ENCODE measurements around the gene POU2AF1.

Gene POU2AF1, protein sequence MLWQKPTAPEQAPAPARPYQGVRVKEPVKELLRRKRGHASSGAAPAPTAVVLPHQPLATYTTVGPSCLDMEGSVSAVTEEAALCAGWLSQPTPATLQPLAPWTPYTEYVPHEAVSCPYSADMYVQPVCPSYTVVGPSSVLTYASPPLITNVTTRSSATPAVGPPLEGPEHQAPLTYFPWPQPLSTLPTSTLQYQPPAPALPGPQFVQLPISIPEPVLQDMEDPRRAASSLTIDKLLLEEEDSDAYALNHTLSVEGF

DNA sequence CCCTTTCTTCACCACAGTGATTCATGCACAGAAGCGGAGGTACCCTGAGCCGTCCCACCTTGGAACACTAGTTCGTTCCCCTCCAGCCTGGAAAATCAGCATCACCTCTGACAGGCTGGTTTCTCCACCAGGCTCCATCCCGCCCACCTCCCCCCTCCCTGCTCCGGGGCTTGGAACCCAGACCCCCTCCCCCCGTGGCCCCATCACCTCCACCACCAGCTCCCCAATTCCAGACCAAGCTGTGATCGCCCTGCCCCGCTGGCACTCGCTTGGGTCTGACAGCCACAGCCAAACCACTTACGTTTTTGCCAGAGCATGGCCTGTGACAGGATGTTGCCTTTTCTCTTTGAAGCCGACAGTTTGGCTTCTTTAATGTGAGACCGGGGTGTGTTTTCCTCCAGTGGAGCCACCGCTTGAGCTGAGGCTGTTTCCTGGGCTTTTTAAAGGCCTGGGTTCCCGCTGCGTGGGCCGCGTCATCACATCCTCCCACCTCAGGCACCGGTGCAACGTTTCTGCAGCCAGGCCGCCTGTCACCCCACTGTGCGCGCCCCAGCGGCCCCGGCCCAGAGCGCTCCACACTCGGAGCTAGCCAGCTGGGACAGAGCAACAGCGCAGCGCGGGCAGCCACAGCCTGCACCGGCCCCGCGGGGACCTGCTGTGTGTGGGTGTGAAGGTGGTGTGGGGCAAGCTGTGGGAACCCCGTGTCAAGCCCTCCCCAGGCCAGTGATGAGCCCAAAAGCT is at the start of gene POU2AF1:
Gene POU2AF1 (minus strand): TSS at position 415 of the 741 bp plus-strand sequence. CDS start 98 bp downstream, at position 317.
- TF ChIP-seq TEAD4 (IDR thresholded peaks at IDR 0.05), result no peak
- TF ChIP-seq, protein P1, sequence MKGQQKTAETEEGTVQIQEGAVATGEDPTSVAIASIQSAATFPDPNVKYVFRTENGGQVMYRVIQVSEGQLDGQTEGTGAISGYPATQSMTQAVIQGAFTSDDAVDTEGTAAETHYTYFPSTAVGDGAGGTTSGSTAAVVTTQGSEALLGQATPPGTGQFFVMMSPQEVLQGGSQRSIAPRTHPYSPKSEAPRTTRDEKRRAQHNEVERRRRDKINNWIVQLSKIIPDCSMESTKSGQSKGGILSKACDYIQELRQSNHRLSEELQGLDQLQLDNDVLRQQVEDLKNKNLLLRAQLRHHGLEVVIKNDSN (IDR thresholded peaks at IDR 0.05), result no peak
- TF ChIP-seq TCF12 (IDR thresholded peaks at IDR 0.05; ENCODE audit: low read depth), result no peak
- no peak for TF ChIP-seq CEBPB (IDR thresholded peaks at IDR 0.05)
- TF ChIP-seq ZBTB7A (IDR thresholded peaks at IDR 0.05; ENCODE audit: low read depth), result no peak
- TF ChIP-seq YY1 (IDR thresholded peaks at IDR 0.05; ENCODE audit: low read depth), result no peak
- TF ChIP-seq, protein P2, sequence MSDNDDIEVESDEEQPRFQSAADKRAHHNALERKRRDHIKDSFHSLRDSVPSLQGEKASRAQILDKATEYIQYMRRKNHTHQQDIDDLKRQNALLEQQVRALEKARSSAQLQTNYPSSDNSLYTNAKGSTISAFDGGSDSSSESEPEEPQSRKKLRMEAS (IDR thresholded peaks at IDR 0.05), result no peak

DNA sequence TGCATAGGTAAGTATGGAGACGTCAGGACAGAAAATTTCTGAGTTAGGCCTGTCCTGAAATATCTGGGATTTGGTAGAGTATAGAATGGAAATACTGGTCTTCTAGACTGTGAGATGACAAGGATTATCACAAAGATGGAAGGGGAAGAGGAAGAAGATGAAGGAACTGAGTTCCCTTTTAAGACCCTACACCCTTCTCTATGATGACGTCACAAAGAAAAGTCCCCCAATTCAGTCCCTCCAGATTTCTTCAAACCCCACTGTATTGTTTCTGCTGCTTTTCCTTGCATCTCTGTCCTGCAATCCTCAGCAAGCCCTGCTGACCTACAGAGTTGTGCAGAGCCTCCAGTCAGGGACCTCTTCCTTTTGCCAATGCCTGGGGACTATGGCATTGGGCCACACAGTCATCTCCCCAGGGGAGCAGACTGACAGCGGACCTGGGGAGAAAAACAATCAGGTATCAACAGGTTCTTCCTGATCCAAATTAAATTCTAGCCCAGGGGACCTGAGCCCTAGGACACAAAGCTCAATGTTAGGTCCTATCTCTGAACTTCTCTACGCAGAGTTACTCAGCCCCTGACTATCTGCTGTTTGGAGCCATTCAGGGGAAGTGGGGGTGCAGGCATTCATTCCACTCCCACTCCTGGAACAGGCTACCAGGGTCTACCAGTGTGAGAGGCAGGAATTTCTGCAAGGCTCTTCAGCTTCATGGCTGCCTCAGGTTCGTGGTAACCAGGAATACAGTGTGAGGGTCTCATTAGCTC is 49.2 kb upstream of the POU2AF1 start:
- no peak for TF ChIP-seq CEBPB (IDR thresholded peaks at IDR 0.05)
- peak; percentile 64; the same call in 1 of the 2 replicates for TF ChIP-seq NFIC (IDR thresholded peaks at IDR 0.05)

DNA sequence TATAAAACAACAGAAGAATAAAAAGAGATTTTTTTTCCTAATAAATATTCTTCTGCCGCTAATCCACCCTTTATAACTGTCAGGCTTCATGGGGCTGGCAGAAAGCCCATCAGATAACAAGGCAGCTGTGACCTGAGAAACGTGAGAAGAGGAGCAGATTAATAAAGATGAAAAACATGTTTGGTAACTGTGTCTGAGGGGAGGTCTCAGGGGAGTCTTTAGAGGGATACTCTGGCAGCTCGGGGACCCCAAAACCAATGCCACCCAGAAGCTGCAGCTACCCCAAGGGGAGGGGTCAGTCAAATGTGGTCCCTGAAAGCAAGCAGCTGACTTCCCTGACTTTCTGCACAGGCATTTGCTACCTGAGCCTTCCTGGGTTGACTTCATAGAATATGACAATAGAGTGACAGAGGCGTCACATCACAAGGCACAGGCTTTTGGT is 48.4 kb upstream of the POU2AF1 start:
- peak; percentile 75; the same call in 1 of the 2 replicates for TF ChIP-seq EP300 (IDR thresholded peaks at IDR 0.05; ENCODE audit: borderline replicate concordance)
- TF ChIP-seq ZBTB7A (IDR thresholded peaks at IDR 0.05; ENCODE audit: low read depth), result peak; percentile 69
- TF ChIP-seq NFIC (IDR thresholded peaks at IDR 0.05), result peak; percentile 95
- TF ChIP-seq TEAD4 (IDR thresholded peaks at IDR 0.05), result 0 out of 2 replicates have a peak, but pooled peaks have one; percentile 32
- TF ChIP-seq, protein P3, sequence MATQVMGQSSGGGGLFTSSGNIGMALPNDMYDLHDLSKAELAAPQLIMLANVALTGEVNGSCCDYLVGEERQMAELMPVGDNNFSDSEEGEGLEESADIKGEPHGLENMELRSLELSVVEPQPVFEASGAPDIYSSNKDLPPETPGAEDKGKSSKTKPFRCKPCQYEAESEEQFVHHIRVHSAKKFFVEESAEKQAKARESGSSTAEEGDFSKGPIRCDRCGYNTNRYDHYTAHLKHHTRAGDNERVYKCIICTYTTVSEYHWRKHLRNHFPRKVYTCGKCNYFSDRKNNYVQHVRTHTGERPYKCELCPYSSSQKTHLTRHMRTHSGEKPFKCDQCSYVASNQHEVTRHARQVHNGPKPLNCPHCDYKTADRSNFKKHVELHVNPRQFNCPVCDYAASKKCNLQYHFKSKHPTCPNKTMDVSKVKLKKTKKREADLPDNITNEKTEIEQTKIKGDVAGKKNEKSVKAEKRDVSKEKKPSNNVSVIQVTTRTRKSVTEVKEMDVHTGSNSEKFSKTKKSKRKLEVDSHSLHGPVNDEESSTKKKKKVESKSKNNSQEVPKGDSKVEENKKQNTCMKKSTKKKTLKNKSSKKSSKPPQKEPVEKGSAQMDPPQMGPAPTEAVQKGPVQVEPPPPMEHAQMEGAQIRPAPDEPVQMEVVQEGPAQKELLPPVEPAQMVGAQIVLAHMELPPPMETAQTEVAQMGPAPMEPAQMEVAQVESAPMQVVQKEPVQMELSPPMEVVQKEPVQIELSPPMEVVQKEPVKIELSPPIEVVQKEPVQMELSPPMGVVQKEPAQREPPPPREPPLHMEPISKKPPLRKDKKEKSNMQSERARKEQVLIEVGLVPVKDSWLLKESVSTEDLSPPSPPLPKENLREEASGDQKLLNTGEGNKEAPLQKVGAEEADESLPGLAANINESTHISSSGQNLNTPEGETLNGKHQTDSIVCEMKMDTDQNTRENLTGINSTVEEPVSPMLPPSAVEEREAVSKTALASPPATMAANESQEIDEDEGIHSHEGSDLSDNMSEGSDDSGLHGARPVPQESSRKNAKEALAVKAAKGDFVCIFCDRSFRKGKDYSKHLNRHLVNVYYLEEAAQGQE (IDR thresholded peaks at IDR 0.05; ENCODE audit: low read depth), result no peak
- TF ChIP-seq TCF12 (IDR thresholded peaks at IDR 0.05; ENCODE audit: low read depth), result peak; percentile 89

DNA sequence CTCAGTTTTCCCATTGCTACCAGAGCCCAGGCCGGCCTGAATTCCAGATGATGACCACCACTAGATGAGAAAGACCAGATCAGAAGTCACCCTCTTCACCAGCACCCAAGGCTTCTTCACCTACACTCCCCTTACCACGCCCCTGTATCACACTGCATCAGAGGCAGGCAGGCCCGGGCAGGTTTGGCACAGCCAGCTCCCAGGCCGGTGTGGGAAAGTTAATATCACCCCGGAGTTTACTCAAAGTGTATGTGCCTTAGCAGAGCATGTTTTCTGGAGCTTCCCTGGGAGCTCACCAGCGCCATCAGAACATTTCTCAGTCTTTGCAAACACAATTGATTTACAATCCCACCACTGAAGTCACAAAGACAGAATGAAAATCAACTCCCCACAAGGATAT is 47.5 kb upstream of the POU2AF1 start:
- TF ChIP-seq, protein P1 (IDR thresholded peaks at IDR 0.05), result no peak
- TF ChIP-seq YY1 (IDR thresholded peaks at IDR 0.05; ENCODE audit: low read depth) (no peak), CEBPB (IDR thresholded peaks at IDR 0.05) (no peak), FOXM1 (IDR thresholded peaks at IDR 0.05; ENCODE audit: borderline replicate concordance, low read depth) (no peak), EGR1 (IDR thresholded peaks at IDR 0.05) (no peak), TEAD4 (IDR thresholded peaks at IDR 0.05) (no peak), RAD21 (IDR thresholded peaks at IDR 0.05; ENCODE audit: low read depth) (no peak), NFIC (IDR thresholded peaks at IDR 0.05) (no peak), TAF1 (IDR thresholded peaks at IDR 0.05; ENCODE audit: low read depth) (no peak), TCF12 (IDR thresholded peaks at IDR 0.05; ENCODE audit: low read depth) (no peak)
- TF ChIP-seq, protein P3 (IDR thresholded peaks at IDR 0.05; ENCODE audit: low read depth), result no peak
- TF ChIP-seq, protein P2 (IDR thresholded peaks at IDR 0.05), result no peak

DNA sequence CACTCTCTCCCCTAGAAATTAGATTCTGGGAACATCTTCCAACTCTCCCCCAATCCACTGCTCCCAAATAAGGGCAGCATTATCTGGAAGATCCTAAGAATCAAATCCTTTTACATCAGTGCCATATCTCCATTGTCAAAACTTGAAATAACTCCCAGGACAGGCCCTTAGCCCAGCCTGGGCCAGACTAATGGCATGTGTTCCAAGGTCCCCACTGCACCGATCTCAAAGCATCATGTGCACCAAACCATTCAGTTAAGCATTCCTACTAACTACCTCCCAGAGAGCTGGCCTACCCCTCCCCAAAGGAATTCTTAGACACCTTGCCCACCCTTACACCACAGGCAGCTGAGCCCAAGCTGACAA is 44.2 kb upstream of the POU2AF1 start:
- no peak for TF ChIP-seq TAF1 (IDR thresholded peaks at IDR 0.05; ENCODE audit: low read depth)
- TF ChIP-seq, protein P3 (IDR thresholded peaks at IDR 0.05; ENCODE audit: low read depth), result no peak
- TF ChIP-seq, protein P2 (IDR thresholded peaks at IDR 0.05), result no peak
- TF ChIP-seq YY1 (IDR thresholded peaks at IDR 0.05; ENCODE audit: low read depth), result no peak
- TF ChIP-seq CEBPB (IDR thresholded peaks at IDR 0.05), result no peak
- TF ChIP-seq, protein P1 (IDR thresholded peaks at IDR 0.05), result no peak
- no peak for TF ChIP-seq EP300 (IDR thresholded peaks at IDR 0.05; ENCODE audit: borderline replicate concordance)
- TF ChIP-seq NFIC (IDR thresholded peaks at IDR 0.05), result no peak
- TF ChIP-seq FOXM1 (IDR thresholded peaks at IDR 0.05; ENCODE audit: borderline replicate concordance, low read depth), result no peak
- TF ChIP-seq EGR1 (IDR thresholded peaks at IDR 0.05), result no peak
- TF ChIP-seq RAD21 (IDR thresholded peaks at IDR 0.05; ENCODE audit: low read depth), result no peak
- no peak for TF ChIP-seq TCF12 (IDR thresholded peaks at IDR 0.05; ENCODE audit: low read depth)
- TF ChIP-seq ZBTB7A (IDR thresholded peaks at IDR 0.05; ENCODE audit: low read depth), result no peak
- TF ChIP-seq TEAD4 (IDR thresholded peaks at IDR 0.05), result no peak
- no peak for TF ChIP-seq CREB1 (IDR thresholded peaks at IDR 0.05; ENCODE audit: low read depth)
